ENCODE data around the gene SLC9A9.

Gene SLC9A9

GRCh38 chr3:143847787-143848631, at the start of gene SLC9A9:
SLC9A9 (minus strand) TSS chr3:143848468; CDS start chr3:143848322, 146 bp downstream.
- no peak for TF ChIP-seq CTCF (IDR thresholded peaks at IDR 0.05; ENCODE audit: control insufficient read depth, extremely low read depth, insufficient read depth)
- no peak for DNase-seq (ENCODE audit: low read depth)
- peak within 1 kb of the TSS; percentile 45 for H3K4me3 ChIP-seq (ENCODE audit: low read depth, low read length)

GRCh38 chr3:143897576-143898295, 49.5 kb upstream of the SLC9A9 start:
- H3K4me3 ChIP-seq (ENCODE audit: low read depth, low read length), result no peak overlapping the region
- no peak for DNase-seq (ENCODE audit: low read depth)
- TF ChIP-seq CTCF (IDR thresholded peaks at IDR 0.05; ENCODE audit: control insufficient read depth, extremely low read depth, insufficient read depth), result no peak

- no peak overlapping the region for H3K4me3 ChIP-seq (ENCODE audit: low read depth, low read length)
- DNase-seq (ENCODE audit: low read depth), result no peak
- TF ChIP-seq CTCF (IDR thresholded peaks at IDR 0.05; ENCODE audit: control insufficient read depth, extremely low read depth, insufficient read depth), result no peak
These were observed 48.2 kb upstream of the SLC9A9 start for GRCh38 chr3:143896486-143896885.

GRCh38 chr3:143895805-143896204, 47.5 kb upstream of the SLC9A9 start:
- no peak for DNase-seq (ENCODE audit: low read depth)
- no peak for TF ChIP-seq CTCF (IDR thresholded peaks at IDR 0.05; ENCODE audit: control insufficient read depth, extremely low read depth, insufficient read depth)
- H3K4me3 ChIP-seq (ENCODE audit: low read depth, low read length), result no peak overlapping the region

- no peak for TF ChIP-seq CTCF (IDR thresholded peaks at IDR 0.05; ENCODE audit: control insufficient read depth, extremely low read depth, insufficient read depth)
- no peak for DNase-seq (ENCODE audit: low read depth)
- no peak overlapping the region for H3K4me3 ChIP-seq (ENCODE audit: low read depth, low read length)
These were observed 40.6 kb upstream of the SLC9A9 start for GRCh38 chr3:143888846-143889245.

GRCh38 chr3:143888166-143888565, 39.9 kb upstream of the SLC9A9 start:
- DNase-seq (ENCODE audit: low read depth), result no peak
- TF ChIP-seq CTCF (IDR thresholded peaks at IDR 0.05; ENCODE audit: control insufficient read depth, extremely low read depth, insufficient read depth), result no peak
- H3K4me3 ChIP-seq (ENCODE audit: low read depth, low read length), result no peak overlapping the region
